ENCODE measurements around the gene NDUFV1. TPM values are rescaled to one million over a fixed set of nuclear protein-coding genes. Genes with fewer than 3 reads are reported as not detected.

Gene NDUFV1
- polyA plus RNA-seq, 3 donors, result 165 to 248 (median 201) TPM

DNA sequence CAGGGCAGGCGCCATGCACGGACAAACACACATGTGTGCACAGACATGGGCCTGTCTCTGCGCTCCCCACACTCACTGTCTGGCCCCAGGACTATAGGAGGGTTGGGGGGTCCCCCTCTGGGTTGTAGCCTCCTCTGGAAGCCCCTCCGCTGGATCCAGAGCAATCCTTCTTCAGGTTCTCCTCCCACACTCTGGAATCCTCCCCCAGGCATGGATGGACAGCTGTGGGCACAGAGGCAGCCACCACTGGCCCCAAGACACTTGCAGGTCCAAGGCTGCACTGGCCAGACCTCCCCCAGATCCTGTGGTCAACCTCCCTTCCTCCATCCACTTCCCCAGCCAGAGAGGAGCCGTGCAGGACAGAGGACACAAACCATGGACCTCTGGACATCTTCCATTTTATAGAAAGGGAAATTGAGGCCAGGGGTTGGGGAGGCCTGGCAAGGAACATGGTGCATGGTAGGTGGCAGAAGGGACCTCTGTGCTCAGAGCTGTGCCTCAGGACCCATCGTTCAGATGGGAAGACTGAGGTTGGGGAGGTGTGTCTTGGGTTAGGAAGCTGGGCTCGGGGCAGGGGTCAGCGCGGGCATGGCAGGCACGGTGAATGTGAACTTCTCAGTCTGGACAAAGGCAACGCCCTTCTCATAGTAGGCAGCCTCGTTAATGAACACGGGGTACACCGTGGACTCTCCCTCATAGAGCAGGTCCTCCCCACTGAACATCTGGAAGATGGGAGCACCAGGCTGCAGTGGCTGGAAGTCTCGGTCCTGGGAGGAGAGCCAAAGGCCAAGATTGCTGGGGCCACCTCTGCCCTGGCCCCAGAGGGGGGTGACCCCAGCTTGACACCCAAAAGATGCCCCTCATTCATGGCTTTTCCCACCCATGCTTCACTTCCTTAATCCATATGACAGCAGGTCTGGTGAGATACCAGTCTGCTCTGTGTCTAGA, 35.7 kb downstream of the NDUFV1 start:
- no peak for DNase-seq (ENCODE audit: extremely low read depth in 1 of 11, low read depth in 9 of 11, low spot score in 4 of 11)

DNA sequence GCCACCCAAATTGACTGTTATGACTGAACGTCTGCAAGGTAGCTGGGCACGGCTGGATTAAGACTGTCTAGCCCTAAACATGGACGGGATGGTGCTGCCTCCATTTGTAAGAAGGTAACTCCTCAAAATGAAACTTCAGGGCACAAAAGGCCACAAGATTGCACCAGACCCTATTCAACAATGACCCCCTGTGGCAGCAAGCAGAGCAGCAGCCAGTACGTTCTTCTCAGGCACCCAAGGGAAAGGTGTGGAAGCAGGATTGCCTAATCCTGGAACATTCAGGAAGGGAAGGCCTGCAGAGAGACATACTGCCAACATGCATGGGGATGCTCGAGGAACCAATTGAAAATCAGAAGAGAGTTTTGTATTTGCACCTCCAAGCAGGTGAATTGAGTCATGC, 37.3 kb downstream of the NDUFV1 start:
- no peak for DNase-seq (ENCODE audit: extremely low read depth in 1 of 11, low read depth in 9 of 11, low spot score in 4 of 11)

DNA sequence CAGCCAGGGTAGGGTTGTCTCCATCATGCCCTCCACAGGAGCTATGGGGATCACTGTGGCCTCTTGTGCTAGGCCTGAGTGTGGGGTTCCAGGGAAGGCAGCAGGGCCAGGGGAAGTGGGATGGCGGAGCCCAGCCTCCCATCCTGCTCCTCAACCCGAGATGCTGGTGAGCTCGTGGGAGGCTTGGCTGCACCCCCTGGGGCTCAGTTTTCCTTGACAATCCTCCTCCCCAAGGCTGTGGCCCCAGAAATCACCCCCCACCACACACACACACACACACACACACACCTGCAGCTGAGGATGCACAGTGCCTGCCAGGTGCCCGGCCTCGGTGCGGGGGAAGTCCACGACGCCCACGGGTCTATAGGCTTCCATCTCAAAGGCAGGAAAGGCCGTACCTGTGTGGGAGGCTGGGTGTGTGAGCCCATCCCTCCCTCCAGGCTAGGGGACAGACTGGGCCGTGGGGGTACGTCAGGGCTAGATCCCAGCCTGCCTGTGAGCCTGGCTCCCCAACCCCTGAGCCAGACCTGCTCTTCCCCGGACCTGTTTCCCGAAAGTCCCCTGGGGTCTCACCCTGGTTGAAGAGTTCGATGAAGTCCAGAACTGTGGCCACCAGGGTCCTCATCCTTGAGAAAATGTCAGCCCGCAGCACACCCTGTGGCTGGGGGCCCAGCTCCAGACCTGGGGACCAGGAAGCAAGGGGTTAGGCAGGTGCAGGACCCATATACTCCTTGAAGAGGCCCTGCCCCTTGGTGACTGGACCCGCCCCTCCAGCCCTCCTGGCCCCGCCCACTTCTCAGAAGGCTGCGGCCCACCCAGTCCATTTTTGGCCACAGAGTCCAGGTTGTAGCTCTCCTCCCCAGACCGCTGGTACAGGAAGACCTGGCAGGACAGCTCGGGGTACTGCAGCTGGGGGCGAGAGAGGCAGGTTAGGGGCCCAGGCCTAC, 38.0 kb downstream of the NDUFV1 start:
- DNase-seq (ENCODE audit: extremely low read depth in 1 of 11, low read depth in 9 of 11, low spot score in 4 of 11), result no peak

DNA sequence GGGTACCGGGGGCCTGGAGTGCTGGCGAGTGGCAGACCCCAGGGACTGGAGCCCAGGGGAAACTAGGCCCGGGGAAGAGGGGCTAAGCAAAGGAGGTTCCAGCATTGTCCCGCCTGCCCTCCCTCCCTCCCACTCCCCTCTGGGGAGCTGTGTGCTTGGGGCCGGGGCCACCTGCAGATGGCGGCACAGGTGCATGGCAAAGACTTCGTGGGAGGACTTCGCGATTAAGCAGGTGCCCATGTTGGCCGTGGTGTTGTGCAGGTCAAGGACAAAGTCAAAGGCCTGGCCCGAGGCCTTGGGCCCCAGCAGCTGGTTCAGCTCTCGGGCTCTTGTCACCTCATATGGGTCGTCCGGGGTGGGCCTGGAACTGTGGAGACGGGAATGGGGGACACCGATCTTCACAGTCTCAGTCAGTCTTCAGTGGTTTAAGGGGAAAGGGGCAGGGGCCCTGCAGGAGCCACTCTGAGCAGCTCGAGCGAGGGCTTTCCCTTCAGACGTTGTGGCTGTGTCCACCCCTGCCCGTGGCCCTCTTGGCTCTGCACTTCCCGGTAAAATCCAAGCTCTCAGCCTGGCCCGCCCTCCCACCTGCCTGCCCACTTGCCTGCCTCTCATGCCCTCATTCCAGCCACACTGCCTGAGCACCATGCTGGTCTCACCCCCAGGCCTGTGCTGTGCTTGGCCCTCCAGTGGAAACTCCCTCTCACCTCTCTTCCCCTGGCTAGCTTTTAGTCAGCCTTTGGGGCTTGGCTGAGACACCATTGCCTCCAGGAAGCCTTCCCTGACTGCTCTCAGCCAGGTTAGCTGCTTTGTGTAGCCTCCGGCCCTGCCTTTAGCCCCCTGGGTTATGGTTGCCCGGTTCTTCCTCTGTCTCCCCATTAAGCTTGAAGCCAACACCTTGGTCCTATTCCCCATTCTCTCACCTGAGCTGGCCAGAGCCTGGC, 39.1 kb downstream of the NDUFV1 start:
- DNase-seq (ENCODE audit: extremely low read depth in 1 of 11, low read depth in 9 of 11, low spot score in 4 of 11), result no peak

DNA sequence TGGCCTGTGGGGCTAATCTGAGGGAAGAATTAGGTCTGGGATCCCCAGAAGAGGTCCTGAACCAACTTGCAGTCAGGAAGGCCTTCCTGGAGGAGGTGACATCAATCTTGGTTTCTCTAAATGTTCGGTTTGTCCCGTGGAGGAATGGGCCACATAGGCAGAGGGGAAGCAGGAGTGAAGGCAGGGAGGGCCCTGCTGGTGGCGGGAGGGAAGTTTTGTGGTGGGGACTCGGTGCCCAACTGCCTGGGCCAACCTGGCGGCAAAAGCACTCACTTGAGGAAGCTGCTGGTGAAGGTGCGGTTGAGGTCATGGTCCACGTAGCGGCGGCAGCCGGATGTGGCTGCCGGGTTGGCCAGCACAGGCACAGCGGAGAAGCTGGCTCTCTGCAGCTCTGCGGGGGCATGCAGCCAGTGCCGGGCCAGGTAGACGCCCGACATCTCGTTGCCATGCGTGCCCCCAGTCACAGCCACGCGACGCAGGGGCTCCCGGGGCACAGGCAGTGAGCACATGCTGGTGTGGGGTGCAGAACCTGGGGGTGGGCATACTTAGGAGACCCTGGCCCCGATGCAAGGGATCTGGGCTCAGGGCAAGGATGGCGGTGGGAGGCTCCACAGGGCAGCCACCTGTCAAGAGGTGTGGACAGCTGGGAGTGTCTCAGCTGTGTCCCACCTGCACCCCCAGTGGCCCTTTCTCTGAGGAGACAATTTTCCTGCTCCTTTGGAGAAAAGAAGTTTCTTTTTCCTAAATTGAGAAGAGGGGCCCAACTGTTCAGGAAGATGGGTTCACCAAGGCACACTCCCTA, 40.0 kb downstream of the NDUFV1 start:
- no peak for DNase-seq (ENCODE audit: extremely low read depth in 1 of 11, low read depth in 9 of 11, low spot score in 4 of 11)

DNA sequence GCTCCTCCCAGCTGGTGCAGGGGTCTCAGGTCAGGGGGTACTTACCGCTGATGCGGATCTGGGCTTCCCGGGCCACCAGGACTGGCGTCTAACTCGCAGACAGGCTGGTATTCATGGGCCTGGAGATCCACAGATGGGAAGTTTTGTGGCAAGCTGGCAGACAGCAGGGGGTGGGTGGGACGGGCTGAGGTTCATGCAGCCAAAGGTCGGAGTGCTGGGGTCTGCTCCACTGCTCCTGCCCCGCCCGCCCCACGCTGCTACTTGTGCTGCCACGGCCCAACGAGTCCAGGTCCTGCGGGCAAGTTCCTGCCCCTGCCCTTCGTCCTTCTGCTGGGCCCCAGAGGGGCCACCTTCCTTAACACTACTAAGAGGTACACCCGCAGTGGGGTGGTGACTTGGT, 40.7 kb downstream of the NDUFV1 start:
- no peak for DNase-seq (ENCODE audit: extremely low read depth in 1 of 11, low read depth in 9 of 11, low spot score in 4 of 11)

DNA sequence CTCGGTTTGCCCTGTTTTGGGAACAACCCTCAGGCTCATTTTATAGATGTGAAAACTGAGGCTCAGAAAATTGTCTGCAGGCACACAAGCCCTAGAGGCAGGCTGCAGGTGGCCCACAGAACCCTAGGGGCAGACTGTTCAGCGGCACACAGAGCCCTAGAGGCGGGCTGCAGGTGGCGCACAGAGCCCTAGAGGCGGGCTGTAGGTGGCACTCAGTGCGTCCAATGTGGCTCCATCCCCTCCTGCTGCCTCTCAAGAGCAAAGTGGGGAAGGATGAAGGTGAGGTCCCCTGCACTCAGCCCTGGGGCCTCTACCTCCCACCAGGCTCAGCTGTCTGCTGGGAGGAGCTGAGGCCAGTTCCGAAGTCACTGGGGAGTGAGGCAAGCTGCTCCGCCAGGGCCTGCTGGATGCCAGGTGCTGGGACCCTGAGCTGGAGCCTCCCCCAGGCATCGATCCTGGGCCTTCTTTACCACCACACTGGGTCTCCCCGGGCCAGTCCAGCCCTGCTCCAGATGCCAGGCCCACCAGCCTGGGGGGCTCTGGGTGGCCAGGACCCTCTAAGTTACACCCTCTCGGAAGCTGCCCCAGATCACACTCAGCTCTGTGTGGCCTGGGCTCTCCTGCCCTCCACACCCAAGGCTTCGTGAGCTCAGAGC, 41.5 kb downstream of the NDUFV1 start:
- DNase-seq (ENCODE audit: extremely low read depth in 1 of 11, low read depth in 9 of 11, low spot score in 4 of 11), result peak in 1 of 11 donors; percentile 23

DNA sequence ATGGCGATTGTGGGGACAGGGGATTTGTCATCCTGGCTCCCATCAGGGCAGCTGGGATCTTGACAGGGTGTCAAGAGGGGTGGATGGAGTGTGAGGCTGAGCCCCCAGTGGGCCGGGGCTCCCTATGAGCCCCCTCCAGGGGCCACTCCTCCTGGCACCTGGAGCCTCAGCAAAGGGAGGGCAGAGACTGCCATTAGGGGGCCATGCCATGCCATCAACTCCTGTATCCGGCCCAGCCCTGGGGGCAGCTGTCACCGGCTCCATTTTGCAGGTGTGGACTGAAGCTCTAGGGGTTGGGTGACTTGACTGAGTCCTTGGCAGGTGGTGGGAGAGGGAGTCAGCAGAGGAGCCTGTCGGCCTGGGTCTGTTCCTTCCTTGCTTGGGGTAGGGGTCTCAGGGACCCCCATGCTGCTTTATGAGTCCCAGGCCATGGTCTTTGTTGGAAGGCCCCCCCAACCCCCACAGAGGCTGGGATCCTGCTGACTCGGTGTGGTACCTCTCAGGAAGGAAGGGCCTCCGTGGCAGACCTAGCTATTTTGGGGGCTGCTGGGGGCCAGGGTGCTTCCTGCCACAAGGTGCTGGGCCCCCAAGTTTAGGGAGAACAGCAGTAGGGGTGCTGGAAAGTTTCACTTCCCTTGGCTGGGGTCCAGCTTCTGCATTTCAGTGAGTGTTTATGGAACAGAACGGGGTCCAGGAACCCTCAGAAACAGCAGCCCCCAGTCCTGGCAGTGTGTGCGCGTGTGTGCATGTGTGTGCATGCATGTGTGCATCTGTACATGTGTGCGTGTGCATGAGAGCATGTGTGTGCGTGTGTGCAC, 42.3 kb downstream of the NDUFV1 start:
- DNase-seq (ENCODE audit: extremely low read depth in 1 of 11, low read depth in 9 of 11, low spot score in 4 of 11), result no peak

DNA sequence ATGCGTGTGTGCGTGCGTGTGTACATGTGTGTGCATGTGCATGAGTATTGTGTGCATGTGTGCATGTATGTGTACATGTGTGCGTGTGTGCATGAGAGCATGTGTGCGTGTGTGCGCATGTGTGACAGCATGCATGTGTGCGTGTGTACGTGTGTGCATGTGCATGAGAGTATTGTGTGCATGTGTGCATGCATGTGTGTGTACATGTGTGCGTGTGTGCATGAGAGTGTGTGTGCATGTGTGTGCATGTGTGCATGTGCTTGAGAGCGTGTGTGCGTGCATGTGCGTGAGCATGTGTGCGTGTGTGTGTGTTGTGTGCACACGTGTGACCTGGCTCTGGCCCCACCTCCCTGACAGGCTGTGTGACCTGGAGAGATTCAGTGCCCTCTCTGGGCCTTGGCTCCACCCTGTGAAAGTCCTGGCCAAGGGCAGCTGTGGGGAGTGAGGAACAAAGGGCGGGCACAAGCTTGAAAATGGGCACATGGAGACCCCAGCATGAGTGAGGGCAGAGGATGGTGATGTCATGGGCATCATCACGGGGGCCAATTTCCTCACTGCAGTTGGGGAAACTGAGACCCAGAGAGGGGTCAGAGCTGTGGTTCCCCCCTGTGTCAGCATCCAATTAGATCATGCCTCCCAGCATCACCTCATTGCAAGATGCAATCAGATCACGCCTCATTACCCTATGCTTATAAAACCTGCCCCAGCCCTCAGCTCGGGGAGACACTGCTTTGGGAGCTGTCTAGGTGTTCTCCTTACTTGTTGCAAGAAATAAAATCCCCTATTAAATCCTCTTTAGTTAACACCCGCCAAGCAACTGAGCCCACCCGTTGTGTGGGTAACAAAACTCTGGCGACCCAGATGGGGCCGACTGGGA, 43.1 kb downstream of the NDUFV1 start:
- DNase-seq (ENCODE audit: extremely low read depth in 1 of 11, low read depth in 9 of 11, low spot score in 4 of 11), result no peak

DNA sequence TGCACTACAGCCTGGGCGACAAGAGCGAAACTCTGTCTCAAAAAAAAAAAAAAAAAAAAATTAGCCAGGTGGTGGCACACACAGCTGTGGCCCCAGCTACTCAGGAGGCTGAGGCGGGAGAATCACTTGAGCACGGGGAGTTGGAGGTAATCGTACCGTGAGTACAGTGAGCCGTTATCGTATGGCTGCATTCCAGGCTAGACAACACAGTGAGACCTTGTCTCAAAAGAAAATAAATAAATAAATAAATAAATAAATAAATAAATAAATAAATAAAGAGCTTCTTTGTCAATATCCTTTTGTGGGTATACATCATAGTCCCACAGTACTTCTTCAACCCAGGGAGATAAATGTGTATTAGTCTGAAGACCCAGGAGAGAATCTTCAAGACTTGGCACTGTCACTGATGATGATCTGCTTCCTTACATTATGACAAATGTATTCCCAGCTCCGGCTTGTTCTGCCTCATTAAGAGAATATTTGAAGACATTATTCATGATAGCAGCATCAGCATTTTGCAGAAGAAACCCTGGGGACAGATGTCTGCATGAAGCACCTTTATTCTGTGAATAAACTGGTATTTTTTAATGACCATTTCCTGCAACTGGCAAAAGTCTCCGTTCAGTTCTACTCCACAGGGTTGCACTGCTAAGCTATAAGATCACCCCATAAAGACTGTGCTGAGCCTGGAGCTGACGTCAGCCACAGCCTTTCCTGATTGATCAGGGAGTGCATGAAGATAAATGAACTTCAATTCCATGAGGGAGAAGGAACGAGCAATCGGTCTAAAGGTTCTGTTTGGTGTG, 45.4 kb downstream of the NDUFV1 start:
- no peak for DNase-seq (ENCODE audit: extremely low read depth in 1 of 11, low read depth in 9 of 11, low spot score in 4 of 11)

DNA sequence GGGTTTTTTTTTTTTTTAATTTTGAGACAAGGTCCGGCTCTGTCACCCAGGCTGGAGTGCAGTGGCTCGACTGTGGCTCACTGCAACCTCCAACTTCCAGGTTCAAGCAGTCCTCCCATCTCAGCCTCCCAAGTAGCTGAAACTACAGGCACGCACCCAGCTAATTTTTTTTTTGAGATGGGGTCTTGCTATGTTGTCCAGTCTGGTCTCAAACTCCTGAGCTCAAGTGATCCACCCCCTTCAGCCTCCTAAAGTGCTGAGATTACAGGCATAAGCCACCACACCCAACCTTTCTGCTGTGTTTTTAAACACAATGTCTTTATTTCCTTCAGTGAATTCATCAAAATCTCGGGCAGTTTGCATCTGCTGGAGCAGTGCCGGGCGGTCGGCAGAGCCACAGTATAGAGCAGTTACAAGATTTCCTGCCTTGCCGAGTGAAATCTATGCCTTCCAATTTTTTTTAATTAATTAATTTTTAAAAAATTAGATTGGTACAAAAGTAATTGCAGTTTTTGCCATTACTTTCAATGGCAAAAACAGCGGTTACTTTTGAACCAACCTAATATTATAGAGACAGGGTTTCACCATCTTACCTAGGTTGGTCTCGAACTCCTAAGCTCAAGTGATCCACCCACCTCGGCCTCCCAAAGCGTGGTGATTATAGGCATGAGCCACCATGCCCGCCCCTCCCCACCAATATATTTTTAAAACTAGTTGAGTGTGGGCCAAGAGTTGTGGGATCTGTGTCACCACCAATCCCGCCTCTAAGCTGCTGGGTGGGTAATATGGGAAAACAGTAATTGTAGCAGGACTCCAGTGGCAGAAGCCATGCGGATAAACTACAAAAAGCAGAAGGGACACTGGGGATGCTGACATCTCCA, 46.5 kb downstream of the NDUFV1 start:
- no peak for DNase-seq (ENCODE audit: extremely low read depth in 1 of 11, low read depth in 9 of 11, low spot score in 4 of 11)

DNA sequence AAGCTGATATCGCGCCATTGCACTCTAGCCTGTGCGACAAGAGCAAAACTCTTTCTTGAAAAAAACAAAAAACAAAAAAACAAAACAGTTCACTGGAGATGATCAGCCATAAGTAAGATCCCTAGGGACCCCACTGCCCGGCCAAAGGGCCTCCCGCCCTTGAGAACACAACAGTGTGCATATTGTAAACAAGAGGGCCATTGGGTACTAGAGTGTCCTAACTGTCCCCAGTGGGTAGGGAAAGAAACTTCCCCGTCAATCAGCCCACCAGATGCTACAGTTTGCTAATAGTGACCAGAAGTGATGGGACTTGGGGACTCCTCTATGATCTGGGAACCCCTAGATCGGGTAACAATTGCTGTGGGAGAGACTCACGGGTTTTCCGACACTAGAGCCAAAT, 47.5 kb downstream of the NDUFV1 start:
- no peak for DNase-seq (ENCODE audit: extremely low read depth in 1 of 11, low read depth in 9 of 11, low spot score in 4 of 11)

DNA sequence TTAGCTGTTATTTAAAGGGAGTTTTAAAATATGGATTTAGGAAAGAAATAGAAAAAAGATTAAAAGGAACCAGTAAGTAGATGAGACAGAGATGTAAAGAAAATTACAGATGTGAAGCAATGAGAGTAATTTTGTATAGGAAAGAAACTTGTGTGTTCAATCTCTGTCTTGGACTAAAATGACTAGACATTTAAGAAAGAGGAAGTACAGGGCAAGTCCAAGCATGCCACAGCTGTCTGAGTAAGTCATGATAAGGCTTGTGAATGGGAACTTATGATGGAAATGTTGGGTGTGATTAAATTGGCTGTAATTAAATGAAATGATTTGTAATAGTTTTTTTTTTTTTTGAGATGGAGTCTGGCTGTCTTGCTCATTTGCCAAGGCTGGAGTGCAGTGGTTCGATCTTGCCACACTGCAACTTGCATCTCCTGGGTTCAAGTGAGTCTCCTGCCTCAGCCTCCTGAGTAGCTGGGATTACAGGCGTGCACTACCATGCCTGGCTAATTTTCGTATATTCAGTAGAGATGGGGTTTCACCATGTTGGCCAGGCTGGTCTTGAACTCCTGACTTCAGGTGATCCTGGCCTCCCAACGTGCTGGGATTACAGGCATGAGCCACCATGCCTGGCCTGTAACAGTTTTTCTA, 49.7 kb downstream of the NDUFV1 start:
- no peak for DNase-seq (ENCODE audit: extremely low read depth in 1 of 11, low read depth in 9 of 11, low spot score in 4 of 11)

DNA sequence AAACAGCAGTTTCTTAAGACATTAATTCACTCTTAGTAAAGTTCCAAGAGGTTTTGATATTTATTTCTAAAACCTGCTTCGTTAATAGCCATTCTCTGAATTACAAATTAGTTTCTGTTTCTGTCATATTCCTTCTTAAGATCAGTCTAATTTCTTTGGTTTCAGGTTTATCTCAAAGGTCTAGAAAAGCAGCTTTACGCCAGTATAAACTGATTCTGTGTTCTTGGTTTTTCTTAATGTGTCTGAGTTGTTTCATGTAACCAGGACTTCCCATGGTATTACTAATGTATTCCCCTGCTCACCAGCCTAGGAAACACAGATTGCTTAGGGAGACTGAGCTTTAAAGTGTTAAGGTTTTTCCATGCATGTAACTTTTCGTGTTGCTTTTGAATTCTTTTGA, 50.6 kb downstream of the NDUFV1 start:
- DNase-seq (ENCODE audit: extremely low read depth in 1 of 11, low read depth in 9 of 11, low spot score in 4 of 11), result no peak
